HG03196 (cell line): Measurements from ENCODE around the gene PPP2R5C.
A peak's percentile ranks its signal among the peaks of the same experiment; 100 is the strongest.
"Not testable (repeated sequence)": the region's sequence is repeated elsewhere in the genome, so short reads cannot be mapped to it uniquely, and the experiment has no call there.

ENCODE experiments used
- ATAC-seq: cut with Tn5 transposase; IDR thresholded peaks from one replicate; pipeline ENCODE4 v1.9.1; 2021; ENCODE audit not compliant: unreplicated experiment

PPP2R5C gene

DNA sequence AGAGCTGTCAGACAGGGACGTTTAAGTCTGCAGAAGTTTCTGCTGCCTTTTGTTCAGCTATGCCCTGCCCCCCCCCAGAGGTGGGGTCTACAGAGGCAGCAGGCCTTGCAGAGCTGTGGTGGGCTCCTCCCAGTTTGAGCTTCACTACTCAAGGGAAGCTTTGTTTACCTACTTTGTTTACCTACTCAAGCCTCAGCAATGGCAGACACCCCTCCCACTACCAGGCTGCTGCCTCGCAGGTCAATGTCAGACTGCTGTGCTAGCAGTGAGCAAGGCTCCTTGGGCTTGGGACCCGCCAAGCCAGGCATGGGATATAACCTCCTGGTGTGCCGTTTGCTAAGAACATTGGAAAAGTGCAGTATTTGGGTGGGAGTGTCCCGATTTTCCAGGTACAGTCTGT is 11.8 kb upstream of the PPP2R5C start:
- not testable (repeated sequence) for ATAC-seq

- ATAC-seq, result no peak
Observed at GRCh38 chr14:101754893-101755292, 6.6 kb upstream of the PPP2R5C start.

DNA sequence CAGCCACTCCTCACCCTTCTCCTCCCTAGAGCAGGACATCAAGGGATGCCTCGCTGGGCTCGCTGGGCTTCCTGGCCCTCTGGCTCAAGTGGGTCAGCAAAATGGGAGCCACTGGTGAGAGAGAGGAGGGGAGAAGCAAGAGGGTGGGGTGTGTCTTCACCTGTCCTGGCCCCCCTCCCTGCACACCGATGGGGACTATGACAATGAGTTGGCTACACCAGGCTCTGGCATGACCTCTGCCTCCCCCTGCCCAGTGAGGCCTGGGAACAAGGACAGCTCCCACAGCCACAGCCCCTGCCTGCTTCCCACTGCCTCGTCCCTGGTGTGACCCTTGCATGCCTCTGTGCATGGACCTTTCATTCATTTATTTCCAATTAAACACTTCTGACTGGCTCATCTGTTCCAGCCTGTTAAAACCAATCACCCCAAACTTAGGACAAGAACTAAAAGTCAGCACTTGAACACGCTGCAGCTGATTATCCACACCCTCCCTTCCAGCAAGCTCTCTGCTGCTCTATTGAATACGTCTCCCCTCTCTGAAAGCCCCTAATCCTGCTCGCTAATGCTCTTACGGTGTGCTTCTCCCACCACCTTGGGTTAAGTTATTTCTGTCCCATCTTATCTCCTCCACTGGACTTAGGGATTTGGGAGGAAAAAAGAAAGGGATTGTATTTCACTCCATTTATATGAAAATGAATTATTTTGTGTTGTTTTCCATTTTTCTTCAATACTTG is 5.8 kb upstream of the PPP2R5C start:
- ATAC-seq, result no peak

DNA sequence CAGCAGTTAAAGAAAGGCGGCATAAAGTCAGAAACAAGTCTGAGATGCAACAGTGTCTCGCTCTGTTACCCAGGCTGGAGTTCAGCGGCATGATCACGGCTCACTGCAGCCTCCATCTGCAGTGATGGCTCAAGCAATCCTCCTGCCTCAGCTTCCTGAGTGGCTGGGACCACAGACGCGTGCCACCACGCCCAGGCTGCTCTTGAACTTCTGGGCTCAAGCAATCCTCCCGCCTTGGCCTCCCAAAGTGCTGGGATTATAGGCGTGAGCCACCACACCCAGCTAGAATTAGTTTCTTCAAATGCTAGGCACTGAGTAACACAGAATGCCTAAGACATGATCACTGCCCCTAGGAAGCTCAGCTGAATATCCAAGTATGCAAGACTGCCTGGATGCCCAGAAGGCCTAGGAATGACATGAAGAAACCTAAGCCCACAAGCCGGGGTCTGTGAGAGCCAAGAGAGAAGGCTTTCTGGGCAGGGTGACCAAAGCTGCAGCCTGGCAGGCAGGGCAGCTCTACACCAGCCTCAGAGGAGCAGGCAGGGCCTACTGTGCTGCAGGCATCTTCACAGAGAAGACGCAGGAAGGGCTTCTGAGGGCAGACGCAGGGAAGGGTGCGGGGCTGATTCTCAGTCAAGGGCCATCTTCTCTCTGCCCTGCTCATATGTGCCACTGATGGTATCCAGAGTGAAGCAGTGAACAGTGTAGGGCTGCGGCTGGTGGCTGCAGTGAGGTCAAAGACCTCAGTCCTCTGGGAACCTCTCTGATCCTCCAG is 4.3 kb upstream of the PPP2R5C start:
- no peak for ATAC-seq

DNA sequence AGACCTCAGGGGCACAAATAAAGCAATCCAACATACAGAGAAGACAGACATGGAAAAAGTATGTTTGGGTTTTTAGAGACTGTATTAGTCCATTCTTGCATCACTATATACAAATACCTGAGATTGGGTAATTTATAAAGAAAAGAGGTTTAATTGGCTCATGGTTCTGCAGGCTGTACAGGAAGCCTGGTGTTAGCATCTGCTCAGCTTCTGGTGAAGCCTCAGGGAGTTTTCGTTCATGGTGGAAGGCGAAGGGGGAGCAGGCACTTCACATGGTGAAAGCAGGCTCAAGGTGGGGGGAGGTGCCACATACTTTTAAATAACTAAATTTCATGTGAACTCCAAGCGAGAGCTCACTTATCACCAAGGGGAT is 3.7 kb upstream of the PPP2R5C start:
- no peak for ATAC-seq

- ATAC-seq, result no peak
Observed at GRCh38 chr14:101758913-101759593, 2.5 kb upstream of the PPP2R5C start.

- peak; percentile 63 for ATAC-seq
Observed at GRCh38 chr14:101760138-101761011, 1.1 kb upstream of the PPP2R5C start.

DNA sequence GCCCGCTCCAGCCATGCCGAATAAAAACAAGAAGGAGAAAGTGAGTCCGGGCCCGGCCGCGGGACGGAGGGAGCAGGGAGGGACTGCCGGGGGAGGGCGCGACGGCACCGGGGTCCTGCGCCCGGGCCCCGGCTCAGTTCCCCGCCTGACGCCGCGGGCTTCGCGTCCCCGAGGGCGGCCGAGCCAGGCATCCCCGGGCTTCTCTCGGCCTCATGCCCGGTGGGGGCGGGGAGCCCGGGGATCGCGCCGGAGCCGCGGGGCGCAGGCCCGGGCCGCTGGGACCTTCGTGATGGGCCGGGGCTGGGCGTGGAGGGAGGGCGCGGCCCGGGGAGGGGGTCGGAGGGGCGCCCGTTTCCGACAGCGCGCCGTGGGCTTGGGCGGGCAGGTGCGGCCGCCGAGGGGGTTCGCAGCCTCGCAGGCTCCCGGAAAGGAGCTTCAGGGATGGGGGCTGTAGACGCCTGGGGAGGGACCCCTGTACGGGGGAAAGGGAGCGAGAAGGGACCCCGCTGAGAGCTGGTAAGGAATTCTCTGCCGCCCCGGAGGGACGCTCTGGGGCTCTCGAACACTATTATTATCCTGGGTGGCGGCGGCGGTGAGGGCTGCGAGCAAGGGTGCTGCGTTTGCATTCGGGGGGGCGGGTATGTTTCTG is 496 bp downstream of the PPP2R5C start:
- ATAC-seq, result peak; percentile 29

- ATAC-seq, result no peak
Observed at GRCh38 chr14:101762530-101763101, 1.1 kb downstream of the PPP2R5C start.

DNA sequence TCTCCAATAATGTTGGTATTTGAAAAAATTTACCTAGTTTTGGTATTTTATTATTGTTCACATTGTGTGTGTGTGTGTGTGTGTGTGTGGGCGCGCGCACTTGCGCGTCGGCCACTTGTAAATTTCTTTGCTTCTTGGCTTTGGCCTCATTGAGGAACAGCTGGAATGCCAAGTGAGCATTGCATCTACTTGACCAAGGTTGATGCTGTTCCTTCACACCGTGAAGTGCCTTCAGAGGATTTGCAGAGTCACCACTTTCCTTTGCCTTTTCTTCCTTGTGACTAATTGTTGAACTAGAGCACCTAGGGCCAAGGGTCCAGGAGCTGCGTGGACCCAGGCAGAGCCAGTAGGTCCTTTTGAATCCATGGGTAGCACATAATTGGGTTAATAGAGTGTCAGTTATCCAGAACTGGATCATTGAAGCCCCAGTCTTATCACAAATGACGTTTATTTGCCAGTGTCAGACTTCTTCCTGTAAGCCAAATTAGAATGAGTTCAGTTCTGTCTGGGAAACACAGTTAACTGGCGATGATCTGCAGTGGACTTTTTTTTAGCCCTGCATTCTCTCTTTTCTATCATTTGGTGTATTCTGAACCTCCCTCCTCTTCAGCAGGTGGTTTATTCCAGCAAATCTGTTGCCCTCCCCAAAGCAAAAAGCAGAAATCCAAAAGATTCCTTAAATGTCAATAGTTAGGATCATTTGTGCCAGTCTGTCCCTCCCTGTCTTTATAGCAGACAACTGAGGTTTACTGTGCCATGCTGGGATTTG is 2.6 kb downstream of the PPP2R5C start:
- ATAC-seq, result no peak

GRCh38 chr14:101767618-101768362 is 6.3 kb downstream of the PPP2R5C start:
- ATAC-seq, result no peak

DNA sequence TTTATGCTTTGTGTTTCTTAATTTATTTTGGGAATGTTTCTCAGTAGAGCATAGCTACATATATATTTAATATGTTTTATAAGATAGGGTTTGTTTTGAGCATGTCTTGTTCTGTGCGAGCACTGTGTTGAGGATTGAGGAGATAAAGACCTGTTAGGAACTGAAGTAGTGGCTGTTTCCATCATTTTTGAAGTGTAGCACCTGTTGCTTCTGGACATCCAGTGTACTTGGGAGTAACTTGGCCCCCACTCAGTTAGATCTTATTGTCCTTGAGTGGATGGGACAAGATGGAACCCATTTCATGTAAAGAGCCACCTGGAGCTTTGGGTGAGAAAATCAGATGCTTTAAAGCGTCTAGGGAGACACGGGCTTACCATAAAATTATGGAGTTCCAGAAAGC is 8.7 kb downstream of the PPP2R5C start:
- ATAC-seq, result no peak

DNA sequence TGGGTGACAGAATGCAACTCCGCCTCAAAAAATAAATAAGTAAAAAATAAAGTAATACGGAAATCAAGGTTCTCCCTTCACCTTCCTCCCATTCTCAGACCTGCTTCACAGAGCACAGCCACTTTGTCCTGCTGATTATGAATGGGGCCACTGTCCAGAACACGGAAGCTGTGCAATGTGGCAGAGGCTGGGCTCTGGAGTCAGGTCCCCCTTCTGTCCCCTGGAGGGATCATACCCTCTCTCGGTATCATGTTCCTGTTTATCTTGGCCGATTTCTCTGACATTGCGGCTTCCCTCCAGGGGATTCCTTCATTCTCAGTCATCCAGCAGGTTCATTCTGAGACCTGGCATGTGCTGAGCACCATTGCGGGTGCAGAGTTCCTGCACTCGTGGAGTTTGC is 11.3 kb downstream of the PPP2R5C start:
- no peak for ATAC-seq

DNA sequence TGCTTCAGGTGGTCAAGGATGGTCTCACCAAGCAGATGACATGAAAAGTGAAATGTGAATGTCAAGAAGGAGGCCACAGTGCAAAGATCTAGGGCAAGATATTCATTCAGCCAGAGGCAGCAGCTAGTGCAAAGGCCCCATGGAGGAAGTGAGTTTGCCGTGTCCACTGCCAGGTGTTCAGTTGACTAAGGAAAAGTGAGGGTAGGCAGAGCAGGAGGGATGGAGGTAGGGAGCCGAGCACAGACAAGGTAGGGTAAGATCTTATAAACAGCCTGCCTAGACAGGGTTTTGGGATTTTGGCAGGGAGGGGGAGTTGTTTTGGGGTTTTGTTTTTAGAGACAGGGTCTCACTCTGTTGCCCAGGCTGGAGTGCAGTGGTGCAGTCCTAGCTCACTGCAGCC is 11.9 kb downstream of the PPP2R5C start:
- no peak for ATAC-seq

DNA sequence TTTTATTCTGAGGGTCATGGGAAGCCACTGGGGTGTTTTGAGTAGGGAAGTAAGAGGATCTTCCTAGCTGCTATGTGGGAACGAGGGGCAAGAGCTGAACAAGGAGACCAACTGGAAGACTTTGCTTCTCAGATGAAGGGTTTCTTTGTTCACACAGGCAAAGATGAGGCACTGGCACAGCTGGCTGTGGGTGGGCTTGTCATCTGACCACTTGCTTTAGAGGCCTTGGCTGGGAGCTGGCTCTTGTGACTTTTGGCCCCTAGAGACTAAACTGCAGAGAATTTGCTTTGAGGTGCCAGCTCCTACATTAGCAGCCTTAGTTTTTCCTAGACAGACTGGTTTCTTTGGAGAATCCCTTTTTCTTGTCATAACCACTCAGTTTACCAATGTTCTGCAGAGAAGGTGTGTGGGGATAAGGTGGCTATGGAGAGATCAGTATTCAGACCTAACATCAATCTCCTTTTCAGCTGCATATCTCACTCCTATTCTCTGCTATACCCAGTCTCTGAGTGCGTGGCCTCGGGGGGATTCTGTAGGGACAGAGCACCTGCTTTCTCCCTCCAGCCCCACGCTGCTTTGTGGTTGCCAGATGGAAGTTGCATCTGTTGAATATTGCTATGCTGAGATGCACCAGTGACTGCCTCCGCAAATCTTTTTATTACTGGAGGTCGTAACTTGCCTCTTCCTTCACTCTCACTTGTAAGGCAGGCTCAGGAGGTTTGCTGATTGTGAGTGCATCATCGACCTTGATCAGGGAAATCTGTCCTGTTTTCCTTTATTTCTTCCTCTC is 12.7 kb downstream of the PPP2R5C start:
- ATAC-seq, result no peak

DNA sequence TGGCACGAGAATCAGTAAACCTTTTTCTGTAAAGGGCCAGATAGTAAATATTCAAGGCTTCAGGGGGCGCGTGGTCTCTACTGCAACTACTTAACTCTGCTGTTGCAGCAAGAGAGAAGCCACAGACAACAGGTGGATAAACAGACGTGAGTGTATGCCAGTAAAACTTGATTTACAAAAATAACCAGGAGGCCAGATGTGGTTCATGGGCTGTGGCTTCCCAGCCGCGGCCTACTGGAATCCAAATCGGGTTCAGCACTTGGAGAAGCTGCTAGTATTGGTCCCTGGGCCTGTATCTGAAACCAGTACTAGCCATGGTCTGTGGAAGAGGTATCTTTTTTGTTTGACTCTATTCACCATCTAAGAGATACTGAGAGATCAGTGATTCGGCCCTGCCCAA is 13.3 kb downstream of the PPP2R5C start:
- no peak for ATAC-seq

DNA sequence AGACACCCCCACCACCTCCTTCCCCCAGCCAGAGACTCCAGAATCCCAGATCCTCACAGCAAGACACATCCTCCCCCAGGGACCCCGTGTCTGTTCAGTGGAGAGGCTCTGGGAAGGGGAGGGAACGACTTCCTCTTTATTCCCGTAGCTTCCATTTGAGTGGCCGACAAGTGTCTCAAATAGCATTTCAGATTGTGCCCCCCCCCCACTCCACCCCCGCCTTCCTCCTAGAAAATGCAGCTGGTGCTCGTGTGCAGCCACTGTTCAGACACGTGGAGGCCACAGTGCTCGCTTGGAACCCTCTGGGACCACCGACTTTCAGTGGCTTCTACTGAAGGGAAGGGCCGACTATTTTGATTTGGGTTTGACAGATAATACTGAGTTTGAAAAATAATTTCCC is 14.3 kb downstream of the PPP2R5C start:
- ATAC-seq, result no peak

DNA sequence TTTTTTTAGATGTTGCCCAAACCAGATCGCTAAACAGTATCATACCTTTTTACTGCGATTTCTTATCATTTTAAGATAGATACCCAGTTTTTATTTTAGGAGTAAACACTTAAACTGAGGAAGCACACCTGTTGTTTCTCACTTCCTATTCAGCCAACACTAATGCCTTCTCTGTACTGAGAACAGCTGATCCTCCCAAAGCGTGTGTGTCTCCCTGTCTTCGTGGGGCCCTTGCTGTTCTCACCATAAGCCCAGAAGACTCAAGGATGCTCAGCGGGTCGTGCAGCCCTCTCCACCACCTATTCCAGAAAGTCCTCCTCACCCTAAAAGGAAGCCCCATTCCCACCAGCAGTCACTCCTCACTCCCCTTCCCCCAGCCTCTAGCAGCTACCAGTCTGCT is 14.8 kb downstream of the PPP2R5C start:
- no peak for ATAC-seq
